ENCODE measurements around the gene EPB41L4B.
A peak's percentile ranks its signal among the peaks of the same experiment; 100 is the strongest.

EPB41L4B gene

GRCh38 chr9:109269081-109269480, 51.8 kb downstream of the EPB41L4B start:
- no peak for DNase-seq

- no peak for DNase-seq
These were observed 53.3 kb downstream of the EPB41L4B start for GRCh38 chr9:109267555-109267954.

- DNase-seq, result no peak
These were observed 55.8 kb downstream of the EPB41L4B start for GRCh38 chr9:109264877-109265587.

- no peak for DNase-seq
These were observed 57.5 kb downstream of the EPB41L4B start for GRCh38 chr9:109263358-109263757.

GRCh38 chr9:109258481-109259302, 62.2 kb downstream of the EPB41L4B start:
- no peak for DNase-seq

- DNase-seq, result no peak
These were observed 64.5 kb downstream of the EPB41L4B start for GRCh38 chr9:109256336-109256735.

- no peak for DNase-seq
These were observed 65.5 kb downstream of the EPB41L4B start for GRCh38 chr9:109255394-109255793.

GRCh38 chr9:109254317-109254716, 66.5 kb downstream of the EPB41L4B start:
- no peak for DNase-seq

GRCh38 chr9:109253637-109254284, 67.1 kb downstream of the EPB41L4B start:
- no peak for DNase-seq

GRCh38 chr9:109253241-109253636, 67.6 kb downstream of the EPB41L4B start:
- no peak for DNase-seq

GRCh38 chr9:109252291-109252690, 68.6 kb downstream of the EPB41L4B start:
- no peak for DNase-seq

GRCh38 chr9:109251776-109252106, 69.1 kb downstream of the EPB41L4B start:
- DNase-seq, result no peak

- peak; percentile 67 to 79 for DNase-seq
These were observed 69.6 kb downstream of the EPB41L4B start for GRCh38 chr9:109251080-109251775.

- no peak for DNase-seq
These were observed 70.1 kb downstream of the EPB41L4B start for GRCh38 chr9:109250771-109251079.

- no peak for DNase-seq
These were observed 70.5 kb downstream of the EPB41L4B start for GRCh38 chr9:109250311-109250741.

- DNase-seq, result peak in 1 of 2 experiments; percentile 16
These were observed 71.2 kb downstream of the EPB41L4B start for GRCh38 chr9:109249615-109250014.

- no peak for DNase-seq
These were observed 72.7 kb downstream of the EPB41L4B start for GRCh38 chr9:109248133-109248581.

GRCh38 chr9:109247228-109247627, 73.6 kb downstream of the EPB41L4B start:
- no peak for DNase-seq

GRCh38 chr9:109246533-109246932, 74.3 kb downstream of the EPB41L4B start:
- no peak for DNase-seq

GRCh38 chr9:109245310-109245897, 75.5 kb downstream of the EPB41L4B start:
- no peak for DNase-seq

GRCh38 chr9:109244179-109245132, 76.4 kb downstream of the EPB41L4B start:
- DNase-seq, result peak; percentile 63 to 65

- DNase-seq, result no peak
These were observed 78.1 kb downstream of the EPB41L4B start for GRCh38 chr9:109242741-109243140.

Measured in NCI-H1930 (cell line).